ENCODE measurements around the gene BNIP1. TPM values are rescaled to one million over a fixed set of nuclear protein-coding genes. Genes with fewer than 3 reads are reported as not detected.

Gene BNIP1
- total and polyA plus RNA-seq, 2 donors (not counting 1 experiment from before 2014, with no cell fraction given): 23.5 to 23.9 TPM

DNA sequence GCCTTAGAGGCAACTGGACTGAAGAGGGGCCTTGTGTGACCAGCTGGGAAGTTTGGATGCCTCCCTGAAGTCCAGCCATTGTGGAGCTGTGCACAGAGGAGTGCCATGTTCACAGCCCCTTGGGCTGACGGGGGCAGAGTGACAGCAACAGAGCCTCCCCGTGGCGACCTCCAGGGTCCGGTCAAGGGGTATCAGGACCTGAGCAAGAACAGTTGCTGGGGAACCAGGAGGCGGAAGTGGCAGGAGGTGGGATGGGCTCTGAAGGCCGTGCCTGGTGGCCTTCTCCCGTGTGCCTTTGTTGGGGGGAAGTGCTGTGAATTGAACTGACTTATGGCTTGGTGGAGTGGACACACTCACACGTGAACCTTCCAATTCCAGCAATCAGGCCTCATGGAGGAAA, 14.0 kb downstream of the BNIP1 start:
- no peak for DNase-seq (ENCODE audit: low read depth in 2 of 2)
- H3K36me3 ChIP-seq (ENCODE audit: control insufficient read depth, insufficient read depth, low read length): peaks cover 12% of the 10 kb centered on the region

DNA sequence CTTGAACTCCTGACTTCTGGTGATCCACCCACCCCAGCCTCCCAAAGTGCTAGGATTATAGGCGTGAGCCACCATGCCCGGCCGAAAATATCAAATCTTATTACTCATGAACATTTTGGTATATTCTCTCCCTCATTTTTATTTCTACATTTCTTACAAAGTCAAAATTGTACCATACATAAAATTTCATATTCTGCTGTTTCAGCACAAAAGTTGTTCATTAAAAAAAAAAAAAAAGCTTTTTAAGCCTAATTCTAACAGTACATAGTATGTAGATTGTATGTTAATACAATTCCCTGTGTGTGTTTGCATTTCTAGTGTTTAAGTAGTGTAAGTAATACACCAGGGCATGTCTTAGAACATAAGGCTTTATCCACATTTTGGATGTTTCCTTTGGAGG, 14.9 kb downstream of the BNIP1 start:
- no peaks in the 10 kb centered on the region for H3K79me2 ChIP-seq (ENCODE audit: control insufficient read depth, insufficient read depth, low read length)
- no peak overlapping the region for H3K4me2 ChIP-seq (ENCODE audit: extremely low read depth, insufficient read depth, low read length)
- H4K20me1 ChIP-seq (ENCODE audit: control insufficient read depth, extremely low read depth, insufficient read depth, low read length): no peaks in the 10 kb centered on the region
- H3K9ac ChIP-seq (ENCODE audit: insufficient read depth, low read length): no peak overlapping the region
- no peak for DNase-seq (ENCODE audit: low read depth in 2 of 2)
- H3K27me3 ChIP-seq (ENCODE audit: control insufficient read depth, insufficient read depth, low read length): no peaks in the 10 kb centered on the region
- H3K36me3 ChIP-seq (ENCODE audit: control insufficient read depth, insufficient read depth, low read length): peaks cover 13% of the 10 kb centered on the region
- H3K9me3 ChIP-seq (ENCODE audit: control insufficient read depth, insufficient read depth, low read depth, low read length): no peaks in the 10 kb centered on the region
- H3K4me3 ChIP-seq (replicated peaks in 1 of 4; ENCODE audit: control extremely low read depth in 1 of 4, insufficient read depth in 1 of 4, low read depth in 3 of 4, low read length in 4 of 4): no peak overlapping the region
- no peak overlapping the region for H2AFZ ChIP-seq (ENCODE audit: low read length)
- H3K4me1 ChIP-seq (ENCODE audit: control insufficient read depth, extremely low read depth, insufficient read depth, low read length): no peaks in the 10 kb centered on the region
- no peak overlapping the region for H3K27ac ChIP-seq (ENCODE audit: insufficient read depth, low read length)
- TF ChIP-seq, protein P1, sequence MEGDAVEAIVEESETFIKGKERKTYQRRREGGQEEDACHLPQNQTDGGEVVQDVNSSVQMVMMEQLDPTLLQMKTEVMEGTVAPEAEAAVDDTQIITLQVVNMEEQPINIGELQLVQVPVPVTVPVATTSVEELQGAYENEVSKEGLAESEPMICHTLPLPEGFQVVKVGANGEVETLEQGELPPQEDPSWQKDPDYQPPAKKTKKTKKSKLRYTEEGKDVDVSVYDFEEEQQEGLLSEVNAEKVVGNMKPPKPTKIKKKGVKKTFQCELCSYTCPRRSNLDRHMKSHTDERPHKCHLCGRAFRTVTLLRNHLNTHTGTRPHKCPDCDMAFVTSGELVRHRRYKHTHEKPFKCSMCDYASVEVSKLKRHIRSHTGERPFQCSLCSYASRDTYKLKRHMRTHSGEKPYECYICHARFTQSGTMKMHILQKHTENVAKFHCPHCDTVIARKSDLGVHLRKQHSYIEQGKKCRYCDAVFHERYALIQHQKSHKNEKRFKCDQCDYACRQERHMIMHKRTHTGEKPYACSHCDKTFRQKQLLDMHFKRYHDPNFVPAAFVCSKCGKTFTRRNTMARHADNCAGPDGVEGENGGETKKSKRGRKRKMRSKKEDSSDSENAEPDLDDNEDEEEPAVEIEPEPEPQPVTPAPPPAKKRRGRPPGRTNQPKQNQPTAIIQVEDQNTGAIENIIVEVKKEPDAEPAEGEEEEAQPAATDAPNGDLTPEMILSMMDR (conservative IDR thresholded peaks at IDR 0.05 in 1 of 2, IDR thresholded peaks at IDR 0.05 in 1 of 2; ENCODE audit: low read depth in 1 of 2, low read length in 2 of 2): no peak
- TF ChIP-seq EZH2 (IDR thresholded peaks at IDR 0.05; ENCODE audit: low read length, missing control alignments): no peak

More for the DNA sequence above, 14.0 kb downstream of the BNIP1 start:
- Histone ChIP-seq H3K4me2 (ENCODE audit: extremely low read depth, insufficient read depth, low read length) (no peak overlapping the region), H3K9me3 (ENCODE audit: control insufficient read depth, insufficient read depth, low read depth, low read length) (no peaks in the 10 kb centered on the region), H3K4me3 (replicated peaks in 1 of 4; ENCODE audit: control extremely low read depth in 1 of 4, insufficient read depth in 1 of 4, low read depth in 3 of 4, low read length in 4 of 4) (no peak overlapping the region), H3K27me3 (ENCODE audit: control insufficient read depth, insufficient read depth, low read length) (no peaks in the 10 kb centered on the region), H3K79me2 (ENCODE audit: control insufficient read depth, insufficient read depth, low read length) (no peaks in the 10 kb centered on the region), H4K20me1 (ENCODE audit: control insufficient read depth, extremely low read depth, insufficient read depth, low read length) (no peaks in the 10 kb centered on the region), H3K4me1 (ENCODE audit: control insufficient read depth, extremely low read depth, insufficient read depth, low read length) (no peaks in the 10 kb centered on the region), H3K27ac (ENCODE audit: insufficient read depth, low read length) (no peak overlapping the region), H3K9ac (ENCODE audit: insufficient read depth, low read length) (no peak overlapping the region), H2AFZ (ENCODE audit: low read length) (no peak overlapping the region)
- TF ChIP-seq, protein P1 (conservative IDR thresholded peaks at IDR 0.05 in 1 of 2, IDR thresholded peaks at IDR 0.05 in 1 of 2; ENCODE audit: low read depth in 1 of 2, low read length in 2 of 2): no peak
- no peak for TF ChIP-seq EZH2 (IDR thresholded peaks at IDR 0.05; ENCODE audit: low read length, missing control alignments)

- Histone ChIP-seq H2AFZ (ENCODE audit: low read length) (no peak overlapping the region), H3K27me3 (ENCODE audit: control insufficient read depth, insufficient read depth, low read length) (no peaks in the 10 kb centered on the region), H4K20me1 (ENCODE audit: control insufficient read depth, extremely low read depth, insufficient read depth, low read length) (no peaks in the 10 kb centered on the region), H3K9ac (ENCODE audit: insufficient read depth, low read length) (no peak overlapping the region), H3K27ac (ENCODE audit: insufficient read depth, low read length) (no peak overlapping the region), H3K4me2 (ENCODE audit: extremely low read depth, insufficient read depth, low read length) (no peak overlapping the region), H3K4me3 (replicated peaks in 1 of 4; ENCODE audit: control extremely low read depth in 1 of 4, insufficient read depth in 1 of 4, low read depth in 3 of 4, low read length in 4 of 4) (no peak overlapping the region), H3K79me2 (ENCODE audit: control insufficient read depth, insufficient read depth, low read length) (no peaks in the 10 kb centered on the region), H3K9me3 (ENCODE audit: control insufficient read depth, insufficient read depth, low read depth, low read length) (no peaks in the 10 kb centered on the region), H3K36me3 (ENCODE audit: control insufficient read depth, insufficient read depth, low read length) (peaks cover 11% of the 10 kb centered on the region), H3K4me1 (ENCODE audit: control insufficient read depth, extremely low read depth, insufficient read depth, low read length) (no peaks in the 10 kb centered on the region)
- no peak for TF ChIP-seq EZH2 (IDR thresholded peaks at IDR 0.05; ENCODE audit: low read length, missing control alignments)
- TF ChIP-seq, protein P1 (conservative IDR thresholded peaks at IDR 0.05 in 1 of 2, IDR thresholded peaks at IDR 0.05 in 1 of 2; ENCODE audit: low read depth in 1 of 2, low read length in 2 of 2): no peak
- DNase-seq (ENCODE audit: low read depth in 2 of 2): no peak
These were observed 16.8 kb downstream of the BNIP1 start for GRCh38 chr5:173161148-173161547.

Data from fibroblast of lung (primary cell).